Left renal cortex interstitium (tissue), 4 donors: Measurements from ENCODE around the gene GAB2. TPM values are rescaled to one million over a fixed set of nuclear protein-coding genes. Genes with fewer than 3 reads are reported as not detected.
"Not testable (repeated sequence)": the region's sequence is repeated elsewhere in the genome, so short reads cannot be mapped to it uniquely, and the experiment has no call there.

Source experiments
- DNase-seq, 4 donors: peaks; one replicate each; pipeline ENCODE4 v3.0.0-alpha.2; 2013; ENCODE audit warnings: low read depth in 4 of 4, low spot score in 2 of 4, missing footprints in 1 of 4
- polyA plus RNA-seq, 4 donors: library from polyadenylated mRNA; unstranded; fragments of 120-200 nt; gene quantifications; one replicate each; pipeline ENCODE4 v1.2.1, GENCODE V29; 2013; ENCODE audit not compliant: insufficient read length in 4 of 4

GAB2 gene
- polyA plus RNA-seq, 4 donors: 17.0 to 19.1 (median 18.7) TPM

DNA sequence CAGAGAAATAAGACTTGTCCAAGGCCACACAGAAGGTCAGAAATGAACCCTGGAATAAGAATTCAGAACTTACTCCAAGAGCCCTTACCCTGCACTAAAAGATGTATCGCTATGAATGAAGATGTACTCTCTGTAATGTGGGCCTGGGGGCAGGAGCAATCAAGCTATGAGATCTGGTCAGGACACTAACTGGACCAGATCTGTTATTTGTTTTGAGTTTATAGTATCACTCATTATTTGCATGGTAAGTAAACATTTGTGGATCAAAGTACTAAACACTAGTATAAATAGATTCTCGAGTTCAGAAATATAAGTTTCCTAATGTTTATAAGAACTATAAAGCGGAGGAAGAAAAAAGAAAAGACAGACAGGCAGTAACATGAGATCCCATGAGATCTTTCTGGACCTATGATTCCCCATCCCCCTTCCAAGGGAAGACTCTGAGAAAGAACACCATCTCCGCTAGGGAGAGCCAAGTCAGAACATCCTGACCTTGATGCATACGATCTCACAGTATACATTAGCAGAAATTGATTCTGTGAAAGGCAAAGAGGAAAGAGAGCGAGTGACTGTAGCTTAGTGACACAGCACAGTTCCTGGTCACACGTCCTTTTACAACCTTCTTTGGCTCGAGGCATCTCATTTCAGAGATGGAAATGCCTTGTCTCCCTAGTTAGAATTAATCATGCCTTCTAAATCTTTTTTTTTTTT, 157.7 kb downstream of the GAB2 start:
- DNase-seq: no peak

DNA sequence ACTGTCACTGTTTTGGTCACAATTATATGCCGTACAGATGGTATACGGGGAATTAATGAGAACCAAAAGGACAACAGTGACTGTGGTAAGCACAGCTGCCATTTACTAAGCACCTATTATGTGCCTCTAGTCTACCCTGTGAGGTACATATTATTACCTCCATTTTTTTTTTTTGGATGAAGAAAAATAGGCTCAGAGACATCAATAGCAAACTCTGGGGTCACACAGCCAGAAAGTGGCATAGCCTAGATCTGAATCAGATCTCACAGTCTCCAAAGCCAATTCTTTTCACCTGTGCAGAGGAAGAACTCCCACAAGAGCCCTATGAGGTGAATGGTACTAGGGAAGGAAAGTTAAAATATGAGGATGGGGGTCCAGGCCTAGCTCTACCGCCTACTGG, 160.0 kb downstream of the GAB2 start:
- DNase-seq: no peak

DNA sequence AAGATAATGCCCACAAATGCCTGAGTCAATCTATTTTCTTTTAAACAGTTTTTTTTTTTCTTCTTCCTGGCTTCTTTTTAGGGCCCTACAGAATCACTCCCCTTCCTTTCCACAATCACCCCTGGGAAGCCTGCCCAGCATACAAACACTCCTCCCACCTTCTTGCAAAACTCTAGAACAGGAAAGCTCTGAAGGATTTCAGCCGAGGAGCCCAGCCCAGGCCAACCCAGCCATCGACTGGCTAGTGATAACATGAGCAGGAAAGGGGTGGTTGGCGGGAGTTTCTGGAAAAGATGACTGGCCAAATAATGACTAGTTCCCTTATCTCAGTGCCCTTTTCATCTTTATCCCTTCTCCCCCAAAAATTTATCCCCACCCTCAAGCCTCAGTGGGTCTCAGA, 160.7 kb downstream of the GAB2 start:
- DNase-seq: no peak

DNA sequence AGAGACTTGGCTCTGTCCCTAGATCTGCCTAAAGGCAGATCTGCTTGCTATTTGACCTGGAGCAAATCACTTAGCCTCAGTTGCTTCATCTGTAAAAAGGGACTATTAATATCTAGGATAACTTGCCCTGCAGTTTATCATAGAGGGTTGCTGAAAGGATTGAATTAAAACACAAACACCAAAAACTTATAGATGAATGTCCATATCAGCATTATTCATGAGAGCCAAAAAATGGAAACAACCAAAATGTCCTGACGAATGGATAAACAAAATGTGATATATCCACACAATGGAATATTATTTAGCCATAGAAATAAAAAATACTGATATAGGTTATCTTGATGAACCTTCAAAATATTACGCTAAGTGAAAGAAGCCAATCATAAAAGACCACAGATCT, 161.7 kb downstream of the GAB2 start:
- DNase-seq: no peak

DNA sequence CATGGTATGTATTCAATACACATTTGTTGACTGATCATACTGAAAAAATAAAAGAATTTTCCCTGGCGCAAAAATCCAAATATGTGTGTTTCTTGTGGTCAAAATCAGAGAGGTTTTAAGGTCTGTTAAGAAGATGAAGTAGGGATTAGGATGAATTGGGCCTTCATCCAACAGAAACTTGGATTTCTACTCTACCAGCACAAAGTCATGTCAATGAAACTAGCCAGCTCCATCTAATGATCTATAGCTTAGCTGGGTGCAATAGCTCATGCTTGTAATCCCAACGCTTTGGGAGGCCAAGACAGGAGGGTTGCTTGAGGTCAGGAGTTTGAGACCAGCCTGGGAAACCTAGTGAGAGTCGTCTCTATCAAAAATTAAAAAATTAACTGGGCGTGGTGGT, 163.4 kb downstream of the GAB2 start:
- no peak for DNase-seq

DNA sequence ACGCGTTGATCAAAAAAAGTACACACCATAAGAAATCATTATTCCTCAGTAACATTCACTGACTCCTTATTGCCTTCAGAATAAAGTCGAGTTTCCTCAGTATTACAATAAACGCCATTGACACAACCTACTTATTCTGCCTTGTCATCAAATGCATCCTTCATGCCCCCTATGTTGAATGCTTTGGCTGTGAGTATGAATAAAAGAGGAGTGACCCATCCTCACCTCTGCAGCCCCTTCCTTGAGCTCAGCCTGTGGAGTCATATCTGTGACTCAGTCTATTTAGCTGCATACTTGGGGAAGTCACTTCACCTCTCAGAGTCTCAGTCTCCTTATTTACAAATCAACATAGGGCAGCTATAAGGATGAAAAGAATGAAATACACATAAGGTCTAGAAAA, 163.8 kb downstream of the GAB2 start:
- no peak for DNase-seq

DNA sequence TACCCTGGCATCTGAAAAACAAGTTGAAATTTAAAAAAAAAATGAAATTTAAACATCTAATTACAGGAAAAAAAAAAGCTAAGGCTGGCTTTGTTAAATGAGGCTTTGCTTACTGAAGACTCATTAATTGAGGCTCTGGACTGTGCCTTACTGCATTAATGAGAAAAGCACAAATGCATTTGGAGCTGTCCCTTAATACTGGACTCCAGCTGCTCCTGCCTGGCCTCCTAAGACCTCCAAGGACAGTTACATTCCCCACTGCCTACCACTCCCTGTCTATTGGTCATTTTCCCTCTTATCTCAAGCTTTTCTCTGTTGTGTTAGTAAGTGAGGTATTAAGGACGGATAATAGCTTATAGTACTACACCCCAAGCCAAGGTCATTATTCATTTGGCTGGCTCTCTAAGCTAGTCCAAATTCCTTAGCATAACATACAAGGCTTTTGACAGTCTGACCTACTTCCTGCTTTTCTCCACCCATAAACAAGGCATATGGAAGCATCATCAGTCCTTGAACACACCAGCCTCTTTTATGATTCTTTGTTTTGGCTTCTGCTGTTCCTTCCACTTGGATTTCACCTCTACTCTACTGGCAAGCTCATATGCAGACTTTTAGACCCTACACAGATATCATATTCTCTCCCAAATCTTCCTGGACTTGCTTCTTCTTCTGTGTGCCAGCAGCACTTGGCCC, 166.4 kb downstream of the GAB2 start:
- no peak for DNase-seq

DNA sequence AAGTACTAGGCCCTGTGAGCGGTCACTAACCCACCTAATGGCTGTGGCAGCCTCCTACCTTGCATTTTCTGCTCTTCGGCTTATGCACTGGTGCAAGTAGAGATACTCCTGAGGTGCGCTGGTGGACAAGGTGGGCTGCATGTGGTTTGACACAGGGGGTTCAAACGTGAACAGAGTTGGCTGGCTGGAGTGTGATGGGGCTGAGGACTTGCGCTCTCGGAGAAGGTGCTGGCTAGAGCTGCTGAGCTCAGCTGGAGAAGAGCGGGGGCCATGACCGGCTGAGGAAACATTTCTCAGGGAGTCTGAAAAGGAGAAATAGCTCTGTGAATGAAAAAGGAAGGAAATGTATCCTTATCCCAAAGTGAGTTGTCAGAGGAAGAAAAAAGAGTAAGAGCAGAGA, 167.5 kb downstream of the GAB2 start:
- no peak for DNase-seq

DNA sequence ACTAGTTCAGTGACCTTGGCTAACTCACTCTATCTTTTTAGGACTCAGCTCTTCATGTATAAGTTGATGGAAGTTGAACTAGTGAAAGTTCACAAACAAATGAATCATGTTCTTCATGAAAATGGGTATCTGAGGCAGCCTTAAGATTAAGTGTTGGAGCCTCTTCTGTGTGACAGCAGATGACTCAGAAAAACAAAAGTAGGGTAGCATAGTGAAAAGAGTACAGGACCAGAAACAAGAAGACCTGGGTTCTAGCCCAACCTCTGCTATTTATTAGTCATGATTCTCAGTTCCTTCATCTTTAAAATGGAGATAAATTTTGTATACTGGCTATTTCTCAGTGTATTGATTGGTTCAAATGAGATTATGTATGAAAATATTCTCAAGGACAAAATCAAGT, 168.7 kb downstream of the GAB2 start:
- DNase-seq: no peak

DNA sequence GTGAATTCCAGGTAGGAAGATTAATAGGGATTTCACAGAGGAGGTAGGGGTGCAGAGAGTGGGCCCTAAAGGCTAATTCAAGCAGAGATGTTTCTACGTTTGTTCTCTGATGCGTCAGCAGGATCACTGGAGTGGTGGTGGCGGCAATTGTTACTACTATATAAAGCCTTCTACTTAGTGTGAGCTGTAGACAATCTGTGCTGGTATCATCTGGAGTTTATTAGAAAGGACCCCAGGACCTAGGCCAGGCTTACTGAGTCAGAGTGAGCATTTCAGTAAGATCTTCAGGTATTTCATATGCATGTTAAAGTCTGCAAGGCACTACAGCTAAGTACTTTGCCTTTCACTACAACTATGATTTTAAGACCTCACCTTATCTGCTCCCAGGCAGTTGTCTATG, 169.4 kb downstream of the GAB2 start:
- DNase-seq: no peak

DNA sequence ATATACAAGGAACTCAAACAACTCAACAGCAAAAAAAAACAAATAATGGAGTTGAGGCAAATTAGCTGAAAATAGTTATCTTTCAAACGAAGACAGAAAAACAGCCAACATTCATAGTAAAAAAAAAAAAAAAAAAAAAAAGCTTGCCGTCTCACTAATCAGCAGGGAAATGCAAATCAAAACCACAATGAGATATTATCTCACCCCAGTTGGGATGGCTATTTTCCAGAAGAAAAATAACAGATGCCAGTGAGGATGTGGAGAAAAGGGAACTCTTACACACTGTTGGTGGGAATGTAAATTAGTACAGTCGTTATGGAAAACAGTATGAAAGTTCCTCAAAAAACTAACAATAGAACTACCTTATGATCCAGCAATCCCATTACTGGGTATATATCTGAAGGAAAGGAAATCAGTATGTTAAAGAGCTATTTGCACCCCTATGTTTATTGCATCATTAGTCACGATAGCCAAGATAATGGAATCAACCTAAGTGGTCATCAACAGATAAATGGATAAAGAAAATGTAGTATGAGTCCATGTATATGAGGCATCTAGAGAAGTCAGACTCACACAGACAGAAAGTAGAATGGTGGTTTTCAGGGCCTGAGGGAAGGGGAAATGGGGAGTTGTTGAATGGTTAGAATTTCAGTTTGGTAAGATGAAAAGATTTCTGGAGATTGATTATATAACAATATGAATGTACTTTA, 172.9 kb downstream of the GAB2 start:
- DNase-seq: no peak

DNA sequence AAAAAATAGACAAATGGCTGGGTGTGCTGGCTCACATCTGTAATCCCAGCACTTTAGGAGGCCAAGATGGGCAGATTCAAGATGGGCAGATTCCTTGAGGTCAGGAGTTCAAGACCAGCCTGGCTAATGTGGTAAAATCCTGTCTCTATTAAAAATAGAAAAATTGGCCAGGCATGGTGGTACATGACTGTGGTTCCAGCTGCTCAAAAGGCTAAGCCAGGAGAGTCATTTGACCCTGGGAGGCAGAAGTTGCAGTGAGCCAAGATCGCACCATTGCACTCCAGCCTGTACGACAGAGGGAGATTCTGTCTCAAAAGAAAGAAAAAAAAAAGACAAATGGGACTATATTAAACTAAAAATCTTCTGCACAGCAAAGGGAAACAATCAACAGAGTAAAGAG, 173.5 kb downstream of the GAB2 start:
- DNase-seq: no peak

DNA sequence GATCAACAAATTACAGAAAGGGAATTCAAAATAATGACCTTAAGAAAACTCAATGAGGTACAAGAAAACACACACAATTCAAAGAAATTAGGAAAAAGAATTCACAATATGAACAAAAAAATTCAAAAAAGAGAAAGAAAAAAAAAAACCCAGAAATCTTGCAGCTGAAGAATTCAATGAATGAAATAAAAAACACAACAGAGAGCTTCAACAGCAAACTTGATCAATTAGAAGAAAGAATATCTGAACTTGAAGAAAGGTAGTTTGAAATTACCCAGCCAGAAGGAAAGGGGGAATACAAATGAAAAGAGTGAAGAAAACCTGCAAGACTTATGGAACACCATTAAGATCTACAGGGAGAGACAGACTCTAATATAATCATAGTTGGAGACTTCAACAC, 176.1 kb downstream of the GAB2 start:
- no peak for DNase-seq

DNA sequence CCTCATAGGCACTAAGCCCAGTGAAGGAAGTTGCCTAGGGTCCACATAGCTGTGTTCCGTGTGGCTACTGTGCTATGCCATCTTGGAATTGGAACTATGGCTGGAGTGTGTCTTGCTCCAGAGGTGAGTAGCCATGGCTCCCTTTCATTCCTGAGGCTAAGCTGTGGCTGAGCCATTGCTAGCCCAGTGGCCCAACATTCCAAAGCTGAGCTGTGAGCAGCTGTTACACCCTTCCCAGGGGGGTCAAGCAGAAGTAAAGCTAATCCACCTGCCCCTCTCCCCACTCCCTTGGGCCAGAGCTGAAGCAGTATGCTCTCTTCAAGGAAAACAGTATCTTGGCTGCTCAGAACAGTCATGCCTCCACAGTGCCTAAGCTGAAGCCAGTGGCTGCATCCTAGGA, 177.8 kb downstream of the GAB2 start:
- DNase-seq: no peak

DNA sequence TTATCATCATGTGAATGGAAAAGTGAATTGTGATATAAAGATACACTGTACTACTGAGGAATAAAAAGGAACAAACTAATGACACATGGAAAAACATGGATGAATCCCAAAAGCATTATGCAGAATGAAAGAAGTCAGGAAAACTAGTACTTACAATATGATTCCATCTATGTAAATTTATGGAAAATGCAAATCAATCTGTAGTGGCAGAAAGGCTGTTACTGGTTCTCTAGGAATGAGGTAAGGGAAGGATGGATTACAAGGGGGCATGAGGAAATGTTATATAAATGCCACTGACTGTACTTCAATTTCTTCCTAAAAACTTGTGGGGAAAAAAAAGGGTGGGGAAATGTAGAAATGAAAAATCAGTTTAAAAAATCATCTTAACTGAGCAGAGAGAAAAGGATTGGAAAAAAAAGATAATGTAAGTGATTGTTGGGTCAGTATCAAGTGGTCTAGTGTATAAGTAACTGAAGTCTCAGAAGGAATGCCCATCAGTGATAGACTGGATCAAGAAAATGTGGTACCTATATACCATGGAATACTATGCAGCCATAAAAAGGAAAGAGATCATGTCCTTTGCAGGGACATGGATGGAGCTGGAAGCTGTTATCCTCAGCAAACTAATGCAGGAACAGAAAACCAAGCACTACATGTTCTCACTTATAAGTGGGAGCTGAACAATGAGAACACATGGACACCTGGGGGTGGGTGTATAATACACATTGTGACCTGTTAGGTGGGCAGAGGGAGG, 180.2 kb downstream of the GAB2 start:
- no peak for DNase-seq

DNA sequence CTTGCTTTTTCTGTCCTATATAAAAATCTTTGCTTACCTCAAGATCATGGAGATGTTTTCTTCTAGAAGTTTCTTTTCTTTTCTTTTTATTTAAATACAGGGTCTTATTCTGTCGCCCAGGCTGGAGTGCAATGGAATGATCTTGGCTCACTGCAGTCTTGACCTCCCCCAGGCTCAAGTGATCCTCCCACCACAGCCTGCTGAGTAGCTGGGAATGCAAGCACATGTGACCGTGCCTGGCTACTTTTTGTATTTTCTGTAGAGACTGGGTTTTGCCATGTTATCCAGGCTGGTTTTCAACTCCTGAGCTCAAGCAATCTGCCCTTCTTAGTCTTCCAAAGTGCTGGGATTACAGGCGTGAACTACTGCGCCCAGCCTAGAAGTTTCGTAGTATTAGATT, 183.6 kb downstream of the GAB2 start:
- DNase-seq: no peak

DNA sequence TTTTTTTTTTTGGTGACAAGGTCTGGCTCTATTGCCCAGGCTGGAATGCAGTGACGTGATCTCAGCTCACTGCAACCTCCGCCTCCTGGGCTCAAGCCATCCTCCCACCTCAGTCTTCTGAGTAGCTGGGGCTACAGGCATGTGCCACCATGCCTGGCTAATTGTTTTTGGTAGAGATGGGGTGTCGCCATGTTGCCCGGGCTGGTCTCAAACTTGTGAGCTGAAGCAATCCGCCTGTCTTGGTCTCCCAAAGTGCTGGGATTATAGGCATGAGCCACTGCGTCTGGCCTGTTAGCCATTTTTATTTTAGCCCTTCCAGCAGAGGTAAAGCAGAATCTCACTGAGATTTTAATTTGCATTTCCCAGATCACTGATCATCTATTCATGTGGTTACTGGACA, 184.6 kb downstream of the GAB2 start:
- not testable (repeated sequence) for DNase-seq

DNA sequence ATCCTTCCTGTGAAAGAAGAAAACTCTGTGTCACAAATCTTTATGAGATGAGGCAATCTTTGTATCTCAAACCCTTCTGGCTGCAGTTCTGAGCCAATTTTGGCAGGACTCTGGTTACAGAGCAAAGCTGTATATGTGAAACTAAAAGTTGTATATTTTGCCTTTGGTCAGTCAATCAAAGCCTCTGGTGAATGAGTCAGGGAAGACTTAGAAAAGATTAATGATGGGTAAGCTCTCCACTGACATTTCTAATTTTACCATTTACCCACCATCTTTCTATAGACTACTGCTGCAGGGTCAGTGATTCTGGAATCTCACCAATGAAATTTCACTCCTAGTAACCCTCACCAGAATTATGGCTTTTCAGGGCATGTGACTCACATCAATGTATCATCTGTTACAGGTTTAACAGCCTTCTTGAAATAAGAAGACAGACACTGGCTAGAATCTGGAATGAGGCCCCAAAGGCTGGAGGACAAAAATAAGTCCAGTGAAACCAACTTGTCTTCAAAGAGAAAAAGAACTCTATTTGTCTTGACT, 185.6 kb downstream of the GAB2 start:
- no peak for DNase-seq

DNA sequence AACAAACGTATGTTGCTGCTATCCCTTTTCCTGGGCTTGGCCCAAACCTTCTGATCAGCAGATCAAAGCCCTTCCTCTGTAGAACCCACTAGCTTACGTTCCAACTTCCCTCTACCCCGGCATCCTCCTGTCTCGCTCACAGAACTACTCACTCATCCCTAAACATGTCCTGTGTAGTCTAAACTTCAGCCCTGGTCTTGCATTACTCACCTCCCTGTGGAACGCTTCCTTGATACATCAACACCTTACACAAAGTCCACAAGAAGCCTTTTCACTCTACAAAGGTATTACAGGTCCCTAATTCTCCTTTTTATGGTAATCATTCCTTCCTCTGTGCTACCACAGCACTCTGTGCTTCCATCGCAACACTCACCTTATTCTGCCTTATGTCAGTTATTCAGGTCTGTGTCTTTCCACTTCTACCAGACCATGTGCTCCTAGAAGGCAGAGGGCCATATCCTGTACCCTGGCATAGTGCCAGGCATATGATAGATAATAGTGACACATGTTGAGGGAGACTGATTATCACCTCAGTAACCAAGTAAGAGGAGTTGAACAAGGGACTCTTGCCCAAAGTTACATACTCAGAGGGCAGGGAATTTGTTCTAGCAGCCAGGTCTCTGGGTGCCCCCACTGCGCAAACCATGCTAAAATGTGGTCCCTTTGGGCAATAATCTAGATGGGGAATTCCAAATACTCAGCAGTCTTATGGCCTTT, 187.3 kb downstream of the GAB2 start:
- DNase-seq: no peak

DNA sequence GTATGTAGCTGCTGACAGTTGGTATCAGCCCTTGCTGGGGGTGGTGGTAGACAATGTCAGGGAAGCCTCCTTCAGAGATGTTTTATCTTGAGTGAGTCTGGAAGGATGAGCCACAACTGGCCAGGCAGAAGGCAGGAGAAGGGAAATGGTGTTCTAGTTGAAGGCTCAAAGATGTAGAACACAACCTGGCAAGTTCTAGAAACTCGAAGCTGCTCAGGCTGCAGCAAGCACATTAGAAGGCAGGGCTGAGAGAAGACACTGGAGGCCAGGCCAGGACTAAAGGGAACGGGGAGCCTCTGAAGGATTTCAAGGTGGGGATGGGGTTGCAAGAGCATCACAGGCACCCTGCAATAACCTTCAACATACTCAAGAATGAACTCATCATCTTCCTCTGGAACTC, 188.5 kb downstream of the GAB2 start:
- no peak for DNase-seq
